Pancreas (tissue), 10 donors: ENCODE measurements around the gene CMKLR1. TPM values are rescaled to one million over a fixed set of nuclear protein-coding genes. Genes with fewer than 3 reads are reported as not detected.

Experiments
- ATAC-seq, 4 donors: fragments of 200-7000 bp; cut with Tn5 transposase; one replicate each; pipeline versions ENCODE4 v1.8.0 to v1.9.1; 2020; ENCODE audit warnings: mild to moderate bottlenecking in 4 of 4, moderate library complexity in 4 of 4
- DNase-seq, 6 donors: peaks; one replicate each; pipeline ENCODE4 v3.0.0-alpha.2; 2020
- FAIRE-seq: peaks from 2 replicates; lab custom pipeline; 2012; peaks lifted over from hg19 to GRCh38; lab: Jason Lieb, UNC
- H3K27ac ChIP-seq, 4 donors: fragments of 200-600 bp; sonication (generic); 1 replicate in 3 of 4; 2 replicates in 1 of 4; pipeline versions ENCODE4 v1.5.0 to v1.8.0; 2020
- H3K27me3 ChIP-seq, 4 donors: fragments of 200-600 bp; one replicate each; pipeline ENCODE4 v1.8.0; 2021
- H3K36me3 ChIP-seq, 3 donors: fragments of 200-600 bp; sonication (generic) in 1 of 3; one replicate each; pipeline versions ENCODE4 v1.5.0 to v1.8.0; 2020 to 2021
- H3K4me1 ChIP-seq, 3 donors: fragments of 200-600 bp; one replicate each; pipeline ENCODE4 v1.8.0; 2021
- H3K4me3 ChIP-seq, 4 donors: fragments of 200-600 bp; sonication (generic) in 2 of 4; one replicate each; pipeline versions ENCODE4 v1.5.0 to v1.8.0; 2020 to 2021
- H3K9me3 ChIP-seq, 4 donors: fragments of 200-600 bp; one replicate each; pipeline ENCODE4 v1.8.0; 2021
- WGBS, 2 donors: extraction: QIAGEN DNeasy Blood & Tissue Kit; methylation state at CpG; one replicate each; pipeline ENCODE4 v1.1.7; 2013; 5-methylcytosine and 5-hydroxymethylcytosine counted together
- intact Hi-C, 3 donors: fragments of 100-400 bp; cut with DNase I; formaldehyde crosslinking; loops; one replicate each; pipeline versions ENCODE4 v1.11.1 to v1.14.2; 2022
- polyA plus RNA-seq, 2 donors: library from polyadenylated mRNA; stranded (reverse); fragments of 200-250 nt; gene quantifications; one replicate each; pipeline ENCODE4 v1.2.3, GENCODE V29; 2013
- total RNA-seq, 6 donors: library from RNA; stranded (reverse); fragmentation: NEBNext Ultra II Directional in 4 of 6; extraction: Animal tissue kit (Norgen Biotek cat#: 25700) in 4 of 6; gene quantifications; one replicate each; pipeline versions ENCODE4 v1.2.1 to v1.2.4, GENCODE V29; 2021 to 2023
- TF ChIP-seq, protein P1 (sequence below), 4 donors: fragments of 200-600 bp; sonication (generic) in 3 of 4; IDR thresholded peaks; one replicate each; pipeline versions ENCODE4 v1.5.0 to v1.8.0; 2021; ENCODE audit warnings: antibody characterized with exemption in 4 of 4
- donor health status: healthy with polysubstance abuse.
- donor health status: DM: no; HTN: no; CAD: no; lungs with moderate emphysema.
- donor health status: DM: no; HTN: no; CAD: no.
- donor health status: control.
- donor health status: control.
- donor health status: Bipolar disorder and iron deficiency.
- donor health status: DM: yes; HTN: yes; CAD: no.
- donor health status: DM: no; HTN: no; CAD: no.
- donor health status: DM: no; HTN: no; CAD: no.
- donor health status: DM: yes; HTN: yes; CAD: no.

Gene CMKLR1
- total and polyA plus RNA-seq, 8 donors = 0.95 to 7.4 (median 1.4) TPM

DNA sequence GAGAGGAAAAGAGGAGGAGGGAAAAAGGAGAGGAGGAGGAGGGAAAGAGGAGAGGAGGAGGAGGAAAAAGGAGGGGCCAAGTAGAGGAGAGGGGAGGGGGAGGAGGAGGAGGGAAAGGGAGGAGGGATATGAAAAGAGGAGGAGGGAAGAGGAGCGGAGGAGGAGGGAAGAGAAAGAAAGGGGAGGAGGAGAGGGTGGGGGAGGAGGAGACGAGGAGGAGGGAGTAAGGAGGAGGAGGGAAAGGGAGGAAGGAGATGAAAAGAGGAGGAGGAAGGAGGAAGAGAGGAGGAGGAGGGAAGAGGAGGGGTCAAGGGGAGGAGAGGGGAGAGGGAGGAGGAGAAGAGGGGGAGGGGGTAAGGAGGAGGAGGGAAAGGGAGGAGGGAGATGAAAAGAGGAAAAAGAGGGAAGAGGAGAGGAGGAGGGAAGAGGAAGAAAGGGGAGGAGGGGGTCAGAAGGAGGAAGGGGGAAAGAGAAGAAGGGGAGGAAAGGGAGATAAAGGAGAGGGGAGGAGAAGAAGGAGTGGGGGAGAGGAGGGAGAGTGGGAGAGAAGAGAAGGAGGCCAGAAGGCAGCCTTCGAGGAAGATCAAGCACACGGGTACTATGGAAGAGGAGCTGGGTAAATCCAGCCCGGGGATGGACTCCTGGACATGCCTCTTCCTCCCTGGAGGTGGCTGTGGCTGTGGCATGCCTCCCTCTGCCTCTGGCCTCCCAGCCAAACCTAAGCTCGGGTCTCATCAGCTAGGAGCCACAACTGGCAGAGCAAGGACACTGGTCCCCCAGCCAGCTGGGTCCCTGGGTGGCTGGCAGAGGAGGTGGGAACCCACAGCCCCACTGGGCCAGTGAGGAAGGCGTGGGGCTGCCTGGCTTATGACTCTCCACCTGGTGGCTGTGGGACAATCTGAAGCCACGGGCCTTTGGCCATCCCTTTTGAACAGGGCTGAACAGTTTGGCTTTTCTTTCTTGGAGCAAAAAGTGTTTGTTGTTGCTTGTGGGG, 3.0 kb upstream of the CMKLR1 start:
- 55 to 73% methylated on average over 7 to 8 of the region's 8 CpGs for WGBS, 2 donors
- H3K9me3 ChIP-seq = no peaks in the 10 kb centered on the region
- DNase-seq = no peak
- intact Hi-C loops = no loop called here
- ATAC-seq = no peak
- H3K4me3 ChIP-seq = no peak overlapping the region
- TF ChIP-seq, protein P1, sequence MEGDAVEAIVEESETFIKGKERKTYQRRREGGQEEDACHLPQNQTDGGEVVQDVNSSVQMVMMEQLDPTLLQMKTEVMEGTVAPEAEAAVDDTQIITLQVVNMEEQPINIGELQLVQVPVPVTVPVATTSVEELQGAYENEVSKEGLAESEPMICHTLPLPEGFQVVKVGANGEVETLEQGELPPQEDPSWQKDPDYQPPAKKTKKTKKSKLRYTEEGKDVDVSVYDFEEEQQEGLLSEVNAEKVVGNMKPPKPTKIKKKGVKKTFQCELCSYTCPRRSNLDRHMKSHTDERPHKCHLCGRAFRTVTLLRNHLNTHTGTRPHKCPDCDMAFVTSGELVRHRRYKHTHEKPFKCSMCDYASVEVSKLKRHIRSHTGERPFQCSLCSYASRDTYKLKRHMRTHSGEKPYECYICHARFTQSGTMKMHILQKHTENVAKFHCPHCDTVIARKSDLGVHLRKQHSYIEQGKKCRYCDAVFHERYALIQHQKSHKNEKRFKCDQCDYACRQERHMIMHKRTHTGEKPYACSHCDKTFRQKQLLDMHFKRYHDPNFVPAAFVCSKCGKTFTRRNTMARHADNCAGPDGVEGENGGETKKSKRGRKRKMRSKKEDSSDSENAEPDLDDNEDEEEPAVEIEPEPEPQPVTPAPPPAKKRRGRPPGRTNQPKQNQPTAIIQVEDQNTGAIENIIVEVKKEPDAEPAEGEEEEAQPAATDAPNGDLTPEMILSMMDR (IDR thresholded peaks at IDR 0.05) = no peak
- H3K27me3 ChIP-seq = no peaks in the 10 kb centered on the region
- FAIRE-seq = no peak
- no peaks in the 10 kb centered on the region for H3K36me3 ChIP-seq
- H3K4me1 ChIP-seq = no peaks in the 10 kb centered on the region
- H3K27ac ChIP-seq = no peak overlapping the region

DNA sequence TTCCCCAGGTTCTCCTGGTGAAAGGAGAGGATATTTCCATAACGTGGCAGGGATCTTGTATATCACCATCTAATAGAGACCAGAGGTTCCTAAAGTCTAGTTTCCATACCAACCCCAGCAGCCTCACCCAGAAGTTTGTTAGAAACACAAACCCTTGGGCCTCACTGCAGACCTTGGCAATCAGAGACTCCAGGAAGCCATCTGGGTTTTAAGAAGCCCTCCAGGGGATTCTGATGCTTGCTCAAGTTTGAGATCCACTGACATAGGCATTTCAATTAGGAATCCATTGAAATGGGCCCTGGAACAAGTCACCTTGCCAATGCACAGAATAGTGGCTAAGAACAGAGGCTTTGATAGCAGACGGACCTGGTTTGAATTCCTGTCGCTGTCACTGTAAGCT, 2.2 kb upstream of the CMKLR1 start:
- H3K36me3 ChIP-seq = no peaks in the 10 kb centered on the region
- FAIRE-seq (no peak), DNase-seq (no peak), ATAC-seq (no peak)
- H3K27me3 ChIP-seq = no peaks in the 10 kb centered on the region
- no peaks in the 10 kb centered on the region for H3K4me1 ChIP-seq
- TF ChIP-seq, protein P1 (IDR thresholded peaks at IDR 0.05) = no peak
- no peaks in the 10 kb centered on the region for H3K9me3 ChIP-seq
- intact Hi-C loops = no loop called here
- 62 to 71% methylated on average over 3 of the region's 3 CpGs for WGBS, 2 donors
- no peak overlapping the region for H3K27ac ChIP-seq
- no peak overlapping the region for H3K4me3 ChIP-seq

- intact Hi-C loops = no loop called here
- no peak for FAIRE-seq
- Histone ChIP-seq H3K4me1 (no peaks in the 10 kb centered on the region), H3K4me3 (no peak overlapping the region), H3K27me3 (no peaks in the 10 kb centered on the region), H3K27ac (no peak overlapping the region), H3K36me3 (no peaks in the 10 kb centered on the region), H3K9me3 (no peaks in the 10 kb centered on the region)
- WGBS, 2 donors = 65 to 74% methylated on average over 10 of the region's 10 CpGs
- TF ChIP-seq, protein P1 (IDR thresholded peaks at IDR 0.05) = no peak
- no peak for ATAC-seq
- no peak for DNase-seq
Measured at GRCh38 chr12:108340037-108340436, 926 bp upstream of the CMKLR1 start.

- 56 to 64% methylated on average over 9 of the region's 9 CpGs for WGBS, 2 donors
- TF ChIP-seq, protein P1 (IDR thresholded peaks at IDR 0.05) = peak in 2 of 4 donors; percentile 14 to 16
- no peaks in the 10 kb centered on the region for H3K9me3 ChIP-seq
- no peak overlapping the region for H3K27ac ChIP-seq
- ATAC-seq (peak in 3 of 4 donors; percentile 32 to 48 (median 33)), DNase-seq (no peak), FAIRE-seq (no peak)
- intact Hi-C loops = no loop called here
- H3K4me3 ChIP-seq = peak overlapping the region in 1 of 4 donors; percentile 29
- H3K36me3 ChIP-seq = no peaks in the 10 kb centered on the region
- H3K4me1 ChIP-seq = no peaks in the 10 kb centered on the region
- H3K27me3 ChIP-seq = no peaks in the 10 kb centered on the region
Measured at GRCh38 chr12:108337235-108338223, 1.6 kb downstream of the CMKLR1 start.
